Measurements from ENCODE around the gene HPS5.

DNA sequence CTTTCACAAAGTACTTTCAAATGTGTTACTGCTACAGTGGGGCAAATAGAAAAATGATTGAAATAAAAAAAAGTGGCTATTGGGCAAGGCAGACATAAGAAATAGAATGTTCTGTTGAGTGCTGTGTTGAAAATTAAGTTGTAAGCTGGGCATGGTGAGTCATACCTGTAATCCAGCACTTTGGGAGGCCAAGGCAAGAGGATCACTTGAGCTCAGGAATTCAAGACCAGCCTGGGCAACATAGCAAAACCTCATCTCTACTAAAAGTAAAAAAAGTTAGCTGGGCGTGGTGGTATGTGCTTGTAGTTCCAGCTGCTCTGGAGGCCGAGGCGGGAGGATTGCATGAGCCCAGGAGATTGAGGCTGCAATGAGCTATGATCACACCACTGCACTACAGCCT, 45.5 kb upstream of the HPS5 start:
- TF ChIP-seq, protein P1, sequence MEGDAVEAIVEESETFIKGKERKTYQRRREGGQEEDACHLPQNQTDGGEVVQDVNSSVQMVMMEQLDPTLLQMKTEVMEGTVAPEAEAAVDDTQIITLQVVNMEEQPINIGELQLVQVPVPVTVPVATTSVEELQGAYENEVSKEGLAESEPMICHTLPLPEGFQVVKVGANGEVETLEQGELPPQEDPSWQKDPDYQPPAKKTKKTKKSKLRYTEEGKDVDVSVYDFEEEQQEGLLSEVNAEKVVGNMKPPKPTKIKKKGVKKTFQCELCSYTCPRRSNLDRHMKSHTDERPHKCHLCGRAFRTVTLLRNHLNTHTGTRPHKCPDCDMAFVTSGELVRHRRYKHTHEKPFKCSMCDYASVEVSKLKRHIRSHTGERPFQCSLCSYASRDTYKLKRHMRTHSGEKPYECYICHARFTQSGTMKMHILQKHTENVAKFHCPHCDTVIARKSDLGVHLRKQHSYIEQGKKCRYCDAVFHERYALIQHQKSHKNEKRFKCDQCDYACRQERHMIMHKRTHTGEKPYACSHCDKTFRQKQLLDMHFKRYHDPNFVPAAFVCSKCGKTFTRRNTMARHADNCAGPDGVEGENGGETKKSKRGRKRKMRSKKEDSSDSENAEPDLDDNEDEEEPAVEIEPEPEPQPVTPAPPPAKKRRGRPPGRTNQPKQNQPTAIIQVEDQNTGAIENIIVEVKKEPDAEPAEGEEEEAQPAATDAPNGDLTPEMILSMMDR (IDR thresholded peaks at IDR 0.05): no peak
- TF ChIP-seq POLR2A (IDR thresholded peaks at IDR 0.05) (no peak), EP300 (IDR thresholded peaks at IDR 0.05) (no peak), POLR2AphosphoS5 (IDR thresholded peaks at IDR 0.05) (no peak)

Measured in upper lobe of left lung (tissue), 4 donors.